Uterus (tissue), 2 donors: Measurements from ENCODE around the gene HABP4.

Source experiments
- CTCF ChIP-seq, 4 experiments: fragments of 200-600 bp in 2 of 4; fragments of 450-650 bp in 2 of 4; sonication (generic) in 2 of 4; IDR thresholded peaks; one replicate each; pipeline ENCODE4 v1.5.1; 2016 to 2019; ENCODE audit warnings: antibody characterized with exemption in 4 of 4, mild to moderate bottlenecking in 2 of 4, moderate library complexity in 1 of 4
- POLR2A ChIP-seq, 2 donors: fragments of 450-650 bp; IDR thresholded peaks; one replicate each; pipeline ENCODE4 v1.6.1; 2016; ENCODE audit warnings: antibody characterized with exemption in 2 of 2, mild to moderate bottlenecking in 1 of 2, moderate library complexity in 1 of 2

DNA sequence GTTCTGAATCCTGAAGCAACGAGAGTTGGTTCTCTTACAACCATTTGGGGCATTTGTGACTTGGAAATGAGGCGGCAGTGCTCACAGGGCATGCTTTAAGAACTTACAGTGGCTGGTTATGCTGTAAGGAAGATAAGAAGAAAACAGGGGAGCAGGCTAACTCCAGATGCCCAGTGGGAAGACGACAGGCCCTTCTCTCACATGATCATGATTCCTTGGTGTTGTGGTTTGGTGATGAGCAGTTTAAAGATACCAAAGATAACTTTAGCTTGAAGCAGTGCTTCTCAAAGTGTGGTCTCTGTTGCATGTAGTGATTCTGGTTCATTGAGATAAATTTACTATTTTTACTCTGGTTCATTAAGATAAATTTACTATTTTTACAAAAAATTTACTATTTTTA, 2.6 kb upstream of the HABP4 start:
- TF ChIP-seq POLR2A (IDR thresholded peaks at IDR 0.05) (no peak), CTCF (IDR thresholded peaks at IDR 0.05) (no peak)
